HFF-Myc (cell line): ENCODE measurements around the gene AADACL4.

Experiments used
- DNase-seq: peaks from one replicate; pipeline ENCODE4 v3.0.0-alpha.2; 2011; ENCODE audit warnings: low read depth; ENCODE audit errors: extremely low read depth
- H3K4me3 ChIP-seq: replicated peaks from 2 replicates; pipeline ENCODE4 v1.5.1; 2011; ENCODE audit warnings: low read depth, mild to moderate bottlenecking, control low read depth, low read length
- CTCF ChIP-seq: IDR thresholded peaks from 2 replicates; pipeline ENCODE4 v1.5.1; 2012; ENCODE audit warnings: mild to moderate bottlenecking, low read depth, low read length, control low read depth; ENCODE audit errors: missing control alignments

The AADACL4 gene

GRCh38 chr1:12627296-12627695, 16.6 kb upstream of the AADACL4 start:
- no peak for TF ChIP-seq CTCF
- no peak for DNase-seq
- H3K4me3 ChIP-seq: no peak overlapping the region

GRCh38 chr1:12629511-12629956, 14.4 kb upstream of the AADACL4 start:
- no peak overlapping the region for H3K4me3 ChIP-seq
- no peak for DNase-seq

GRCh38 chr1:12629985-12630760, 13.7 kb upstream of the AADACL4 start:
- no peak for TF ChIP-seq CTCF
- H3K4me3 ChIP-seq: no peak overlapping the region
- no peak for DNase-seq

More at GRCh38 chr1:12629511-12629956, 14.4 kb upstream of the AADACL4 start:
- no peak for TF ChIP-seq CTCF

- no peak for DNase-seq
- no peak overlapping the region for H3K4me3 ChIP-seq
- TF ChIP-seq CTCF: no peak
Observed at GRCh38 chr1:12630946-12631530, 12.8 kb upstream of the AADACL4 start.

GRCh38 chr1:12631571-12631970, 12.3 kb upstream of the AADACL4 start:
- no peak for DNase-seq
- H3K4me3 ChIP-seq: no peak overlapping the region
- TF ChIP-seq CTCF: no peak

GRCh38 chr1:12634156-12634555, 9.7 kb upstream of the AADACL4 start:
- no peak for TF ChIP-seq CTCF
- no peak for DNase-seq
- no peak overlapping the region for H3K4me3 ChIP-seq
